ENCODE measurements around the gene KIAA0513. TPM values are rescaled to one million over a fixed set of nuclear protein-coding genes. Genes with fewer than 3 reads are reported as not detected.

Gene KIAA0513
- total and polyA plus RNA-seq, 10 of the 15 experiments (the other 5 are each of a cell fraction or from before 2014, with no cell fraction given), result 0.14 to 5.8 (median 2.0) TPM

- no peak for TF ChIP-seq ZNF687 (IDR thresholded peaks at IDR 0.05)
- TF ChIP-seq MEF2A (IDR thresholded peaks at IDR 0.05; ENCODE audit: insufficient read depth, low read depth, low read length), result no peak
- TF ChIP-seq CEBPB (IDR thresholded peaks at IDR 0.05; ENCODE audit: borderline replicate concordance in 1 of 2, low read depth in 2 of 2, low read length in 2 of 2), result no peak
Observed at GRCh38 chr16:85090873-85091521, 63.4 kb downstream of the KIAA0513 start (continued).

- H3K9ac ChIP-seq (ENCODE audit: control insufficient read depth, insufficient read depth, low read length), result no peak overlapping the region
- H3K27me3 ChIP-seq (replicated peaks in 1 of 2; ENCODE audit: control insufficient read depth in 2 of 2, insufficient read depth in 2 of 2, low read length in 1 of 2), result no peaks in the 10 kb centered on the region; a peak in 3 of 4 replicates
- ChIA-PET RAD21 (ENCODE audit: unreplicated experiment) (interaction anchor here (1.0 kb wide), 1 partner anchor 36 kb away, joined by 3 read pairs; no protein-coding TSS in a partner anchor), POLR2A (no interaction called here), CTCF (interaction anchor here (0.8 to 1.9 kb wide), 3 partner anchors 13 to 80 kb away, joined by 3 to 5 read pairs (median 3); partner anchors contain the start of gene ZDHHC7), SMC1A (ENCODE audit: uncharacterized antibody, unreplicated experiment) (no interaction called here)
- no peak for DNase-seq (ENCODE audit: low read depth, low spot score)
- ATAC-seq, result no peak
- no peak overlapping the region for H3K4me3 ChIP-seq
- intact Hi-C loops (cut with micrococcal nuclease; ENCODE audit: unreplicated experiment) (no loop called here), in situ Hi-C loops (cut with MboI) (no loop called here)
- TF ChIP-seq NR2C2 (IDR thresholded peaks at IDR 0.05; ENCODE audit: borderline replicate concordance, control insufficient read depth, insufficient read length, low read depth) (no peak), STAT3 (IDR thresholded peaks at IDR 0.05; ENCODE audit: low read depth, low read length) (no peak), ESRRA (IDR thresholded peaks at IDR 0.05; ENCODE audit: low read length) (no peak), ATF2 (IDR thresholded peaks at IDR 0.05; ENCODE audit: low read length) (no peak)
- H3K79me2 ChIP-seq (ENCODE audit: control insufficient read depth, insufficient read depth, low read length), result no peaks in the 10 kb centered on the region
- 56% methylated on average over 7 of the region's 7 CpGs for WGBS (ENCODE audit: insufficient coverage, insufficient replicate concordance, low lambda C conversion rate, missing lambda C conversion rate)
- no peak for FAIRE-seq
- no peaks in the 10 kb centered on the region; a peak in 2 of 4 replicates for H3K36me3 ChIP-seq (ENCODE audit: control insufficient read depth in 2 of 2, insufficient read depth in 2 of 2, low read length in 1 of 2)
- H3K4me2 ChIP-seq (ENCODE audit: control insufficient read depth, insufficient read depth), result no peak overlapping the region
- H3K27ac ChIP-seq (ENCODE audit: control insufficient read depth, insufficient read depth), result no peak overlapping the region
- H3K4me1 ChIP-seq (ENCODE audit: control insufficient read depth, insufficient read depth, low read length), result peaks cover 5% of the 10 kb centered on the region; the same call in 1 of the 2 replicates
- H3K9me3 ChIP-seq (replicated peaks; ENCODE audit: control insufficient read depth, insufficient read depth, low read length), result no peaks in the 10 kb centered on the region
- H4K20me1 ChIP-seq (ENCODE audit: control insufficient read depth, insufficient read depth), result no peaks in the 10 kb centered on the region
- no peak overlapping the region for H2AFZ ChIP-seq (ENCODE audit: control insufficient read depth, low read depth, low read length)
- no TSS peak for BruUV-seq (replicated peaks)
Observed at GRCh38 chr16:85091522-85091910, 63.9 kb downstream of the KIAA0513 start.

All from GM12878 (cell line).